Activated B cell treated with CpG ODN at 0.5 μM for 24 hours (primary cell): ENCODE results near the gene NRXN3. TPM values are rescaled to one million over a fixed set of nuclear protein-coding genes. Genes with fewer than 3 reads are reported as not detected.

Experiments
- ATAC-seq: fragments of 200-7000 bp; cut with Tn5 transposase; one replicate; pipeline ENCODE4 v1.10.0; 2021; ENCODE audit warnings: low read depth, mild to moderate bottlenecking, moderate library complexity
- CTCF ChIA-PET: fragments of 350-600 bp; sonication (Branson Sonifier 250); formaldehyde crosslinking; loops from one replicate; lab custom pipeline; 2021; ENCODE audit warnings: antibody characterized with exemption; lab: Charles Lee
- POLR2A ChIA-PET: fragments of 350-600 bp; sonication (Branson Sonifier 250); formaldehyde crosslinking; loops from one replicate; lab custom pipeline; 2021; ENCODE audit warnings: antibody characterized with exemption; lab: Charles Lee
- DNase-seq: peaks from one replicate; pipeline ENCODE4 v3.0.0; 2022
- H3K27ac Mint-ChIP-seq: one replicate; pipeline ENCODE4 v1.8.0; 2020; ENCODE audit warnings: mixed read lengths
- H3K27me3 Mint-ChIP-seq: one replicate; pipeline ENCODE4 v1.8.0; 2021; ENCODE audit warnings: mixed read lengths
- H3K36me3 Mint-ChIP-seq: one replicate; pipeline ENCODE4 v1.8.0; 2021; ENCODE audit warnings: low read depth, mixed read lengths
- H3K4me1 Mint-ChIP-seq: one replicate; pipeline ENCODE4 v1.8.0; 2021; ENCODE audit warnings: mixed read lengths
- H3K4me3 Mint-ChIP-seq: one replicate; pipeline ENCODE4 v1.8.0; 2020; ENCODE audit warnings: mild to moderate bottlenecking, mixed read lengths
- H3K9me3 Mint-ChIP-seq: one replicate; pipeline ENCODE4 v1.8.0; 2020; ENCODE audit warnings: mixed read lengths
- intact Hi-C: fragments of 100-400 bp; cut with micrococcal nuclease; formaldehyde crosslinking; loops from one replicate; pipeline ENCODE4 v1.15.1; 2024
- total RNA-seq: library from RNA; stranded (reverse); gene quantifications from 2 replicates; pipeline ENCODE4 v1.2.3, GENCODE V29; 2022
- TF ChIP-seq, protein P1 (sequence below): fragments of 200-600 bp; IDR thresholded peaks from one replicate; pipeline ENCODE4 v1.8.0; 2022; ENCODE audit warnings: antibody characterized with exemption, mild to moderate bottlenecking

Gene NRXN3
- total RNA-seq, 1 donor from 2014 or later = not detected

DNA sequence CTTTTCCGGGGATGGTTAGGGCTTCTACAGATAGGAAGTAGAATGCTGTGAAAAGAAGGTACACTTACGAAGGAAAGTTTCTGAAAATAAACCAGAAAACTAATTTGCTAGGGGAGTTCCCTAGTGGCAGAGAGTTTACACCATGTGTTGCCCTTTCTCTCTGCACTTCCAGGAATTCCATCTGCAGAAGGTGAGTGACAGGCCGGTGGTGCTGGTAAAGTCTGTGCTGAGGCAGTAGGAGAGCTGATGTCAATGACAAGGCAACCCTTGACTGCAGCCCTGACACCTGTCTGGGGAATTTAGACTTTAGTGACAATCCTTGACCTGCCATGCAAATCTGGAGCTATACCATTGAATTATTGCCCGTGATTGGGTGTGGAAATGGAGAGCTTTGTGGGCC lies 687.8 kb downstream of the NRXN3 start:
- DNase-seq = no peak
- POLR2A ChIA-PET = no interaction called here
- H3K9me3 Mint-ChIP-seq = no peaks in the 10 kb centered on the region
- no peak for ATAC-seq
- H3K27me3 Mint-ChIP-seq = no peaks in the 10 kb centered on the region
- H3K36me3 Mint-ChIP-seq = no peaks in the 10 kb centered on the region
- no peak overlapping the region for H3K27ac Mint-ChIP-seq
- no peaks in the 10 kb centered on the region for H3K4me1 Mint-ChIP-seq
- TF ChIP-seq, protein P1, sequence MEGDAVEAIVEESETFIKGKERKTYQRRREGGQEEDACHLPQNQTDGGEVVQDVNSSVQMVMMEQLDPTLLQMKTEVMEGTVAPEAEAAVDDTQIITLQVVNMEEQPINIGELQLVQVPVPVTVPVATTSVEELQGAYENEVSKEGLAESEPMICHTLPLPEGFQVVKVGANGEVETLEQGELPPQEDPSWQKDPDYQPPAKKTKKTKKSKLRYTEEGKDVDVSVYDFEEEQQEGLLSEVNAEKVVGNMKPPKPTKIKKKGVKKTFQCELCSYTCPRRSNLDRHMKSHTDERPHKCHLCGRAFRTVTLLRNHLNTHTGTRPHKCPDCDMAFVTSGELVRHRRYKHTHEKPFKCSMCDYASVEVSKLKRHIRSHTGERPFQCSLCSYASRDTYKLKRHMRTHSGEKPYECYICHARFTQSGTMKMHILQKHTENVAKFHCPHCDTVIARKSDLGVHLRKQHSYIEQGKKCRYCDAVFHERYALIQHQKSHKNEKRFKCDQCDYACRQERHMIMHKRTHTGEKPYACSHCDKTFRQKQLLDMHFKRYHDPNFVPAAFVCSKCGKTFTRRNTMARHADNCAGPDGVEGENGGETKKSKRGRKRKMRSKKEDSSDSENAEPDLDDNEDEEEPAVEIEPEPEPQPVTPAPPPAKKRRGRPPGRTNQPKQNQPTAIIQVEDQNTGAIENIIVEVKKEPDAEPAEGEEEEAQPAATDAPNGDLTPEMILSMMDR = no peak
- no peak overlapping the region for H3K4me3 Mint-ChIP-seq
- intact Hi-C loops = no loop called here
- CTCF ChIA-PET = interaction anchor here (0.6 kb wide), 1 partner anchor 38 kb away, joined by 3 read pairs; no protein-coding TSS in a partner anchor

DNA sequence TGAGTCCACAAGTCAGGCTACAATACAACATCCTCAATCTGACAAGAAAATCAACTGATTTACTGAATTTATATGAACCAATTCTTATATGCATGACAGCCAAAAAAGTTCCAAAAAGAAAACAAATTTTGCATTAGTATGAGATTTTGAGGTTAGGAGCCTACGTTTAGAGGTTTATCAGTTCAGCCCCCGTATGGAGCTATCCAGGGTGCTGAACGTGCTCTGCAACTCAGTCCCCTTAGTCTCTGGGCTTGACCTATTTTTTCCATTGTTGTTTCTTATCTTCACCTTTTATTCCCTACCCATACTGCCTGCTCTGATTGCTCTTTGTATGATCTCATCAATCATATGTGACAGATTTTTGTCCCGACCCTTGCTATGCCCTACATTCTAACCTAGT lies 693.0 kb downstream of the NRXN3 start:
- H3K4me1 Mint-ChIP-seq = no peaks in the 10 kb centered on the region
- no peak for DNase-seq
- intact Hi-C loops = no loop called here
- ChIA-PET CTCF (no interaction called here), POLR2A (no interaction called here)
- TF ChIP-seq, protein P1 = no peak
- ATAC-seq = no peak
- no peak overlapping the region for H3K27ac Mint-ChIP-seq
- no peaks in the 10 kb centered on the region for H3K9me3 Mint-ChIP-seq
- H3K27me3 Mint-ChIP-seq = no peaks in the 10 kb centered on the region
- no peaks in the 10 kb centered on the region for H3K36me3 Mint-ChIP-seq
- no peak overlapping the region for H3K4me3 Mint-ChIP-seq

DNA sequence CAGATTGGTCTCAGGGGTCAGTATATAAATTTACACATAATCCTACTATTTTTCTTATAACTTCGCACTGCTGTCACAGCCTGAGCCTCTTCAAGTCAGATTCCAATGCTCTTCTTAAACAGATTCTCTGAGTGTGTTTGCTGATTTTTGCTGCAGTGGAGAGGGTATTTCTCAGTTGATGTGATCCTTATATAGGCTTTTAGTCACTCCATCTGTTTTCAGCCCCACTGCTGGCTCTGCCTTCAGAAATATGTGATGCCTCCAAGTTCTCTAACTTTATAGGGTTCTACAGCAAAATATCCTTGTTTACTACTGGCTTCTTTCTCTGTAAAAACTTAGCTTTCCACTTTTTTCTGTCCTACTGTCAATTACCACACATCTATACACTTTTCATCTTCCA lies 702.7 kb downstream of the NRXN3 start:
- Mint-ChIP-seq H3K4me1 (no peaks in the 10 kb centered on the region), H3K9me3 (no peaks in the 10 kb centered on the region), H3K36me3 (no peaks in the 10 kb centered on the region), H3K27me3 (no peaks in the 10 kb centered on the region), H3K4me3 (no peak overlapping the region), H3K27ac (no peak overlapping the region)
- TF ChIP-seq, protein P1 = no peak
- DNase-seq (no peak), ATAC-seq (no peak)
- POLR2A ChIA-PET = no interaction called here
- CTCF ChIA-PET = no interaction called here
- intact Hi-C loops = no loop called here

DNA sequence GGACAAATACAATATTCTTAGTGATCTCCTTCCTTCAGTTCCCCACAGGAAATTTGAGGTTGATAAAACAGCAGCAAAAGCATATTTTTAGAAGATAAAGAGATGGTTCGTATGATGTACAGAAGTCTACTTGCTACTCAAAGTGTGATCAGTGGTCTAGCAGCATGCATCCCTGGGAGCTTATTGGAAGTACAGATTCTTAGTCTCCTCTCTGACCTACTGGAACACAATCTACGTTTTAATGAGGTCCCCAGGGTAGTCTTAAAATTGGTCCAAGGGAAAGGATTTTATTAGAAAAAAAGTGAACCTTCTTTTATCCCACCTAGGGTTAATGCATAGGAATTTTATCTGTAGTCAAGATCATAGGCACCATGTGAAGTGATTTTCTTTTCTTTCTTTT lies 703.4 kb downstream of the NRXN3 start:
- H3K27me3 Mint-ChIP-seq = no peaks in the 10 kb centered on the region
- no peak overlapping the region for H3K27ac Mint-ChIP-seq
- no peaks in the 10 kb centered on the region for H3K4me1 Mint-ChIP-seq
- no peaks in the 10 kb centered on the region for H3K9me3 Mint-ChIP-seq
- TF ChIP-seq, protein P1 = no peak
- DNase-seq (no peak), ATAC-seq (no peak)
- intact Hi-C loops = no loop called here
- ChIA-PET POLR2A (no interaction called here), CTCF (no interaction called here)
- H3K4me3 Mint-ChIP-seq = no peak overlapping the region
- no peaks in the 10 kb centered on the region for H3K36me3 Mint-ChIP-seq

DNA sequence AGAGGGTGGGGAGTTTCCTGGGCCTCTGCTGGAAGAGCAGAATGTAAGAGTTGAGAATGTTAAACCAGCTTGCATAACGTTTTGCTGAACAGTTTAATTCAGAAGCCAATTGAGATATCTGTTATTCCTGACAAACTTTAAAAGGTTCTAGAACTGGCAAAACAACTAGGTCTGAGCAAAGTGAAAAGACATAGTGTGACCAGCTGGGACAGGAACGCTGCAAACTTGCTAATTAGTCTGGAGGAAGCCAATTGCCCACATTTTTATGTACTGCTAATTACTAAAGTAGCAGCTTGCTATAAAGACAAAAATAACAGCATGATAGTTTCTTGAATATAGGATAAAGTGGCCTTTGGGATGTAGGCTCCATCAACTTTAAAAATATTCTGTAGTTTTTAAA lies 704.9 kb downstream of the NRXN3 start:
- H3K27me3 Mint-ChIP-seq = no peaks in the 10 kb centered on the region
- TF ChIP-seq, protein P1 = no peak

More for the DNA sequence above, 704.9 kb downstream of the NRXN3 start:
- no peak overlapping the region for H3K4me3 Mint-ChIP-seq
- ChIA-PET POLR2A (no interaction called here), CTCF (no interaction called here)
- intact Hi-C loops = no loop called here
- no peak for DNase-seq
- H3K36me3 Mint-ChIP-seq = no peaks in the 10 kb centered on the region
- no peaks in the 10 kb centered on the region for H3K4me1 Mint-ChIP-seq
- H3K27ac Mint-ChIP-seq = no peak overlapping the region
- no peak for ATAC-seq
- no peaks in the 10 kb centered on the region for H3K9me3 Mint-ChIP-seq
